ENCODE data around the gene XPOT.

XPOT gene

GRCh38 chr12:64390275-64390851, 13.8 kb upstream of the XPOT start, which contains the start of gene C12orf56:
Gene C12orf56, minus strand, starts transcription at chr12:64390758. Its CDS starts 193 bp downstream, at chr12:64390565.
- H3K9ac ChIP-seq, result no peak within 1 kb of the TSS

GRCh38 chr12:64392221-64392620, 12.0 kb upstream of the XPOT start:
- no peak overlapping the region for H3K27ac ChIP-seq
- no peak overlapping the region for H3K4me3 ChIP-seq
- peaks cover 10 to 17% (median 13%) of the 10 kb centered on the region in 11 experiments; a peak in 19 of 22 replicates for H3K9me3 ChIP-seq (replicated peaks in 1 of 11)
- no peak overlapping the region for H3K9ac ChIP-seq
- H3K27me3 ChIP-seq, result peaks cover 0 to 17% (median 8%) of the 10 kb centered on the region in 11 experiments; a peak in 12 of 22 replicates
- no peak for TF ChIP-seq Cebpa-rat (IDR thresholded peaks at IDR 0.05)
- no peak overlapping the region for H3K4me2 ChIP-seq
- H4K20me1 ChIP-seq, result no peaks in the 10 kb centered on the region
- no peaks in the 10 kb centered on the region for H3K36me3 ChIP-seq
- H3K4me1 ChIP-seq, result peaks cover 0 to 13% (median 0%) of the 10 kb centered on the region in 10 experiments; a peak in 6 of 20 replicates

More at GRCh38 chr12:64390275-64390851, 13.8 kb upstream of the XPOT start, which contains the start of gene C12orf56:
- no peak for TF ChIP-seq Cebpa-rat (IDR thresholded peaks at IDR 0.05)
- no peaks in the 10 kb centered on the region for H3K36me3 ChIP-seq
- H3K4me3 ChIP-seq, result no peak within 1 kb of the TSS
- peaks cover 0 to 17% (median 8%) of the 10 kb centered on the region in 11 experiments; a peak in 12 of 22 replicates for H3K27me3 ChIP-seq
- H3K4me1 ChIP-seq, result peaks cover 2 to 20% (median 7%) of the 10 kb centered on the region in 10 experiments; a peak in 14 of 20 replicates
- H3K4me2 ChIP-seq, result no peak within 1 kb of the TSS
- H4K20me1 ChIP-seq, result no peaks in the 10 kb centered on the region
- H3K27ac ChIP-seq, result no peak within 1 kb of the TSS
- peaks cover 10 to 17% (median 13%) of the 10 kb centered on the region in 11 experiments; a peak in 19 of 22 replicates for H3K9me3 ChIP-seq (replicated peaks in 1 of 11)

GRCh38 chr12:64395739-64396138, 8.5 kb upstream of the XPOT start:
- Histone ChIP-seq H3K4me2 (no peak overlapping the region), H3K27ac (no peak overlapping the region), H4K20me1 (no peaks in the 10 kb centered on the region), H3K4me3 (no peak overlapping the region), H3K36me3 (no peaks in the 10 kb centered on the region), H3K9me3 (replicated peaks in 1 of 11) (peaks cover 0 to 7% (median 2%) of the 10 kb centered on the region in 11 experiments; a peak in 12 of 22 replicates), H3K4me1 (no peaks in the 10 kb centered on the region), H3K27me3 (peaks cover 0 to 8% (median under 1%) of the 10 kb centered on the region in 11 experiments; a peak in 10 of 22 replicates), H3K9ac (no peak overlapping the region)
- TF ChIP-seq Cebpa-rat (IDR thresholded peaks at IDR 0.05), result no peak

- Histone ChIP-seq H3K27me3 (no peaks in the 10 kb centered on the region), H3K9me3 (replicated peaks in 1 of 11) (no peaks in the 10 kb centered on the region), H3K4me1 (peaks cover 5 to 7% (median 6%) of the 10 kb centered on the region in 10 experiments; a peak in 14 of 20 replicates), H3K36me3 (no peaks in the 10 kb centered on the region), H3K4me2 (no peak overlapping the region), H3K9ac (no peak overlapping the region), H3K4me3 (no peak overlapping the region), H4K20me1 (no peaks in the 10 kb centered on the region), H3K27ac (no peak overlapping the region)
- TF ChIP-seq Cebpa-rat (IDR thresholded peaks at IDR 0.05), result no peak
Measured at GRCh38 chr12:64400041-64400440, 4.2 kb upstream of the XPOT start.

GRCh38 chr12:64402181-64402580, 2.0 kb upstream of the XPOT start:
- Histone ChIP-seq H4K20me1 (peaks cover under 1 to 19% (median 2%) of the 10 kb centered on the region in 11 experiments; a peak in 12 of 22 replicates), H3K27me3 (no peaks in the 10 kb centered on the region), H3K9ac (no peak overlapping the region), H3K4me3 (no peak overlapping the region), H3K36me3 (peaks cover 0 to 6% (median 0%) of the 10 kb centered on the region in 11 experiments; a peak in 1 of 22 replicates), H3K9me3 (replicated peaks in 1 of 11) (no peaks in the 10 kb centered on the region), H3K27ac (no peak overlapping the region), H3K4me2 (no peak overlapping the region), H3K4me1 (peaks cover 22 to 26% (median 23%) of the 10 kb centered on the region in 10 experiments; a peak in 19 of 20 replicates)
- TF ChIP-seq Cebpa-rat (IDR thresholded peaks at IDR 0.05), result no peak

- Histone ChIP-seq H3K4me3 (peak overlapping the region; percentile 74 to 95 (median 90)), H3K27ac (peak overlapping the region; percentile 86 to 100 (median 99)), H3K4me2 (peak overlapping the region; percentile 78 to 96 (median 88)), H3K9me3 (replicated peaks in 1 of 11) (no peaks in the 10 kb centered on the region), H3K4me1 (peaks cover 23 to 37% (median 33%) of the 10 kb centered on the region in 10 experiments; a peak in 19 of 20 replicates), H4K20me1 (peaks cover 12 to 44% (median 27%) of the 10 kb centered on the region in 11 experiments; a peak in 17 of 22 replicates), H3K9ac (peak overlapping the region; percentile 88 to 100 (median 99)), H3K27me3 (no peaks in the 10 kb centered on the region), H3K36me3 (peaks cover 6 to 31% (median 18%) of the 10 kb centered on the region in 11 experiments; a peak in 20 of 22 replicates)
- TF ChIP-seq Cebpa-rat (IDR thresholded peaks at IDR 0.05), result peak in 2 of 11 experiments; percentile 41 to 81; a peak in 3 of 22 replicates
Measured at GRCh38 chr12:64404470-64405256, 471 bp downstream of the XPOT start.

GRCh38 chr12:64407342-64408223, 3.4 kb downstream of the XPOT start:
- H3K36me3 ChIP-seq, result peaks cover 34 to 60% (median 47%) of the 10 kb centered on the region in 11 experiments
- H3K27ac ChIP-seq, result no peak overlapping the region
- no peaks in the 10 kb centered on the region for H3K9me3 ChIP-seq (replicated peaks in 1 of 11)
- H3K4me2 ChIP-seq, result peak overlapping the region; percentile 28 to 96 (median 86); a peak in 18 of 22 replicates
- peaks cover 23 to 37% (median 33%) of the 10 kb centered on the region in 10 experiments; a peak in 19 of 20 replicates for H3K4me1 ChIP-seq
- peak overlapping the region in 2 of 11 experiments; percentile 1 to 20; a peak in 1 of 22 replicates for H3K9ac ChIP-seq
- TF ChIP-seq Cebpa-rat (IDR thresholded peaks at IDR 0.05), result no peak
- H3K4me3 ChIP-seq, result no peak overlapping the region
- H3K27me3 ChIP-seq, result no peaks in the 10 kb centered on the region
- peaks cover 12 to 65% (median 42%) of the 10 kb centered on the region in 11 experiments; a peak in 18 of 22 replicates for H4K20me1 ChIP-seq

GRCh38 chr12:64411427-64411826, 7.2 kb downstream of the XPOT start:
- no peak overlapping the region for H3K27ac ChIP-seq
- TF ChIP-seq Cebpa-rat (IDR thresholded peaks at IDR 0.05), result no peak
- peaks cover 73 to 98% (median 86%) of the 10 kb centered on the region in 11 experiments for H3K36me3 ChIP-seq
- H3K9ac ChIP-seq, result no peak overlapping the region
- H3K9me3 ChIP-seq (replicated peaks in 1 of 11), result no peaks in the 10 kb centered on the region
- no peak overlapping the region for H3K4me3 ChIP-seq
- peaks cover 6 to 21% (median 16%) of the 10 kb centered on the region in 10 experiments; a peak in 18 of 20 replicates for H3K4me1 ChIP-seq
- H3K27me3 ChIP-seq, result no peaks in the 10 kb centered on the region
- no peak overlapping the region for H3K4me2 ChIP-seq
- H4K20me1 ChIP-seq, result peaks cover 12 to 92% (median 63%) of the 10 kb centered on the region in 11 experiments; a peak in 20 of 22 replicates

All from BLaER1 treated with 17β-estradiol and CSF1 and Interleukin-3, amounts not matched to agents 10 nM and 100 nM (cell line).